K562 (cell line): Measurements from ENCODE around the gene PTPRE. TPM values are rescaled to one million over a fixed set of nuclear protein-coding genes. Genes with fewer than 3 reads are reported as not detected.

Experiments
- ATAC-seq: fragments of 200-7000 bp; cut with Tn5 transposase; 3 replicates; pipeline ENCODE4 v1.9.1; 2020; ENCODE audit warnings: moderate library complexity
- BruUV-seq: library from RNA; stranded (reverse); fragments of 400-500 nt; replicated peaks from 2 replicates; lab custom pipeline; 2021; lab: Mats Ljungman, UMichigan
- CTCF ChIA-PET: fragments of 300-600 bp; formaldehyde crosslinking; extraction: SDS; loops from one replicate; lab custom pipeline; 2021; ENCODE audit warnings: low intra/inter-chr PET ratio; lab: Yijun Ruan, JAX
- POLR2A ChIA-PET: fragments of 300-600, 350-650 bp; sonication (Branson Sonifier 250); formaldehyde crosslinking; extraction: SDS; loops from one replicate; lab custom pipeline; 2021; ENCODE audit warnings: antibody characterized with exemption, inconsistent platforms; lab: Yijun Ruan, JAX
- DNase-seq, 4 experiments: peaks; one replicate each; pipeline versions ENCODE4 v3.0.0 to v3.0.0-alpha.2; 2011 to 2018; ENCODE audit warnings: low spot score in 3 of 4, mixed read lengths in 3 of 4; ENCODE audit errors: extremely low read depth in 1 of 4
- FAIRE-seq: peaks from 2 replicates; lab custom pipeline; 2011; peaks lifted over from hg19 to GRCh38; lab: Jason Lieb, UNC
- H2AFZ ChIP-seq: 2 replicates; pipeline ENCODE4 v1.6.0; 2011; ENCODE audit warnings: low read depth, low read length, control low read depth, inconsistent platforms
- H3K27ac ChIP-seq: fragments of 200-600 bp; 3 replicates; pipeline ENCODE4 v1.8.0; 2011; ENCODE audit warnings: low read depth, mild to moderate bottlenecking, control low read depth, inconsistent platforms, low read length, moderate library complexity, mixed read lengths; ENCODE audit errors: extremely low read depth
- H3K27me3 ChIP-seq, 2 experiments: fragments of 300-600 bp in 1 of 2; 2 replicates in 1 of 2; 3 replicates in 1 of 2; pipeline versions ENCODE4 v1.6.0 to v1.8.0; 2011; ENCODE audit warnings: inconsistent platforms in 2 of 2, low read length in 2 of 2, mild to moderate bottlenecking in 1 of 2, mixed read lengths in 1 of 2, moderate library complexity in 1 of 2; ENCODE audit not compliant: control insufficient read depth in 2 of 2, insufficient read depth in 2 of 2
- H3K36me3 ChIP-seq: fragments of 300-600 bp; 3 replicates; pipeline ENCODE4 v1.8.0; 2011; ENCODE audit warnings: mild to moderate bottlenecking, low read length, inconsistent platforms; ENCODE audit not compliant: control insufficient read depth, insufficient read depth
- H3K4me1 ChIP-seq, 2 experiments: fragments of 200-600 bp in 1 of 2; replicated peaks in 1 of 2; 2 replicates in 1 of 2; 3 replicates in 1 of 2; pipeline versions ENCODE4 v1.5.1 to v1.8.0; 2011; ENCODE audit warnings: inconsistent platforms in 2 of 2, low read length in 2 of 2, mild to moderate bottlenecking in 1 of 2, mixed read lengths in 1 of 2, moderate library complexity in 1 of 2; ENCODE audit not compliant: control insufficient read depth in 2 of 2, insufficient read depth in 2 of 2
- H3K4me2 ChIP-seq: 2 replicates; pipeline ENCODE4 v1.6.1; 2011; ENCODE audit warnings: low read length, control low read depth, inconsistent platforms, mixed read lengths; ENCODE audit not compliant: insufficient read depth
- H3K4me3 ChIP-seq: fragments of 200-600 bp; sonication (generic), shearing (Covaris generic); 2 replicates; pipeline ENCODE4 v1.5.1; 2016; ENCODE audit warnings: control low read depth, inconsistent platforms
- H3K79me2 ChIP-seq: fragments of 200-600 bp; 3 replicates; pipeline ENCODE4 v1.8.0; 2011; ENCODE audit warnings: low read length, inconsistent platforms; ENCODE audit not compliant: control insufficient read depth, insufficient read depth
- H3K9ac ChIP-seq, 2 experiments: 2 replicates each; pipeline versions ENCODE4 v1.6.0 to v1.6.1; 2011; ENCODE audit warnings: low read depth in 2 of 2, low read length in 2 of 2, control low read depth in 1 of 2, inconsistent platforms in 1 of 2, mild to moderate bottlenecking in 1 of 2, mixed read lengths in 1 of 2; ENCODE audit not compliant: insufficient read depth in 1 of 2
- H3K9me1 ChIP-seq: one replicate; pipeline ENCODE4 v1.6.0; 2011; ENCODE audit warnings: inconsistent platforms, mild to moderate bottlenecking, low read length, moderate library complexity; ENCODE audit not compliant: control insufficient read depth, insufficient read depth
- H3K9me3 ChIP-seq: replicated peaks from 2 replicates; pipeline ENCODE4 v1.5.1; 2011; ENCODE audit warnings: low read depth, low read length, inconsistent platforms; ENCODE audit not compliant: control insufficient read depth, insufficient read depth
- H4K20me1 ChIP-seq: replicated peaks from 2 replicates; pipeline ENCODE4 v1.6.1; 2011; ENCODE audit warnings: low read length, inconsistent platforms, mixed read lengths; ENCODE audit not compliant: control insufficient read depth, insufficient read depth
- CEBPB ChIP-seq: fragments of 450-650 bp; IDR thresholded peaks from 2 replicates; pipeline ENCODE4 v1.6.1; 2016; ENCODE audit warnings: missing genetic modification characterization, missing compliant biosample characterization
- EP300 ChIP-seq: IDR thresholded peaks from 2 replicates; pipeline ENCODE4 v1.6.1; 2012; ENCODE audit warnings: low read length, improper control_type of control experiment
- NFATC3 ChIP-seq: fragments of 450-650 bp; IDR thresholded peaks from 2 replicates; pipeline ENCODE4 v1.6.1; 2017; ENCODE audit warnings: mild to moderate bottlenecking
- TBL1XR1 ChIP-seq, 2 experiments: IDR thresholded peaks; 2 replicates each; pipeline ENCODE4 v1.6.1; 2012; ENCODE audit warnings: improper control_type of control experiment in 2 of 2, low read length in 2 of 2, mild to moderate bottlenecking in 1 of 2
- ZFP36 ChIP-seq: fragments of 150-350 bp; IDR thresholded peaks from 2 replicates; pipeline ENCODE4 v1.6.1; 2018; ENCODE audit warnings: low read length, low read depth; ENCODE audit not compliant: partially characterized antibody
- ZNF780A ChIP-seq: fragments of 250-450 bp; sonication (Bioruptor Pico); IDR thresholded peaks from 2 replicates; pipeline ENCODE4 v1.5.0; 2021; ENCODE audit warnings: mild to moderate bottlenecking
- WGBS: fragments of 100-300 bp; shearing (Covaris generic); methylation state at CpG from one replicate; pipeline ENCODE4 v1.1.6; 2016; ENCODE audit warnings: low coverage, mixed read lengths; ENCODE audit not compliant: insufficient coverage; ENCODE audit errors: missing lambda C conversion rate; 5-methylcytosine and 5-hydroxymethylcytosine counted together
- in situ Hi-C: fragments of 300-500 bp; cut with MboI; formaldehyde crosslinking; loops from 4 replicates; pipeline ENCODE4 v1.15.0; 2018; ENCODE audit warnings: inconsistent platforms, mixed read lengths
- intact Hi-C: fragments of 100-400 bp; cut with micrococcal nuclease; formaldehyde crosslinking; loops from 2 replicates; pipeline ENCODE4 v1.14.2; 2022
- polyA plus RNA-seq, 8 experiments: library from polyadenylated mRNA; depleted of rRNA in 4 of 8; stranded (reverse) in 5 of 8; unstranded in 3 of 8; fragments of >200 nt; fragmentation: Nextera tagmentation in 2 of 8; fragmentation: Illumina TruSeq in 1 of 8; extraction: Ambion mirVana in 2 of 8; extraction: Trizol in 1 of 8; gene quantifications; 2 replicates each; pipeline versions ENCODE4 v1.2.1 to v1.2.3, GENCODE V29; 2011 to 2014; ENCODE audit warnings: inconsistent platforms in 1 of 8, missing spikeins in 1 of 8
- total RNA-seq, 7 experiments: library from RNA; depleted of rRNA in 6 of 7; stranded (reverse); fragments of >200 nt in 6 of 7; fragmentation: Illumina TruSeq in 2 of 7; extraction: Trizol in 2 of 7; gene quantifications; 2 replicates each; pipeline versions ENCODE4 v1.2.1 to v1.2.3, GENCODE V29; 2011 to 2021; ENCODE audit warnings: low replicate concordance in 1 of 7
- TF ChIP-seq, protein P1 (sequence below): sonication (generic); formaldehyde crosslinking; IDR thresholded peaks from 2 replicates; pipeline ENCODE4 v1.8.1; 2023; ENCODE audit warnings: mild to moderate bottlenecking, missing genetic modification reagents, moderate library complexity
- TF ChIP-seq, protein P2 (sequence below): fragments of 450-650 bp; IDR thresholded peaks from 2 replicates; pipeline ENCODE4 v1.6.1; 2017; ENCODE audit warnings: mild to moderate bottlenecking, moderate library complexity
- TF ChIP-seq, protein P3 (sequence below): fragments of 200-800 bp; sonication (Bioruptor generic); IDR thresholded peaks from 2 replicates; pipeline ENCODE4 v1.6.1; 2017; ENCODE audit warnings: missing genetic modification characterization, missing compliant biosample characterization
- TF ChIP-seq, protein P4 (sequence below): fragments of 450-650 bp; IDR thresholded peaks from 2 replicates; pipeline ENCODE4 v1.6.1; 2018; ENCODE audit not compliant: partially characterized antibody

The PTPRE gene
- total and polyA plus RNA-seq, 9 of the 15 experiments (the other 6 are each of a cell fraction or from before 2014, with no cell fraction given): 0.01 to 0.13 (median 0.04) TPM; not detected in 4

DNA sequence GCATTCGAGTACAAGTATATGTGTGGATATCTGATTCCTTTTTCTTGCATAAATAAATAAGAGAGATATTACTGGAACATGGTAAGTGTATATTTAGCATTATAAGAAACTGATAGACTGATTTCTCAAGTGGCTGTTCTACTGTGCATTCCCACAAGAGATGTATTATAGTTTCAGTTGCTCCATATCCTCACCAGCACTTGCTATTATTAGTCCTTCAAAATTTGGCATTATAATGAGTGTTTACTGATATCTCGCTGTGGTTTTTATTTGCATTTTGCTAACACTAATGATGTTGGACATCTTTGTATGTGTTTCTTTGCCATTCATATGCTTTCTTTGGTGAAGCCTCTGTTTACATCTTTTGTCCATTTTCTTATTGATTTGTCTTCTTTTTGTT, 9.7 kb upstream of the PTPRE start:
- Histone ChIP-seq H4K20me1 (no peaks in the 10 kb centered on the region), H3K9ac (no peak overlapping the region), H3K27me3 (no peaks in the 10 kb centered on the region), H3K9me3 (no peaks in the 10 kb centered on the region), H3K4me3 (no peak overlapping the region), H2AFZ (no peak overlapping the region), H3K4me2 (no peak overlapping the region), H3K27ac (no peak overlapping the region), H3K9me1 (no peaks in the 10 kb centered on the region), H3K36me3 (no peaks in the 10 kb centered on the region), H3K79me2 (no peaks in the 10 kb centered on the region), H3K4me1 (no peaks in the 10 kb centered on the region)
- intact Hi-C loops: no loop called here
- ChIA-PET CTCF (no interaction called here), POLR2A (no interaction called here)
- ATAC-seq (no peak), DNase-seq (no peak), FAIRE-seq (no peak)
- WGBS: 0% methylated on average over 2 of the region's 2 CpGs
- TF ChIP-seq, protein P1, sequence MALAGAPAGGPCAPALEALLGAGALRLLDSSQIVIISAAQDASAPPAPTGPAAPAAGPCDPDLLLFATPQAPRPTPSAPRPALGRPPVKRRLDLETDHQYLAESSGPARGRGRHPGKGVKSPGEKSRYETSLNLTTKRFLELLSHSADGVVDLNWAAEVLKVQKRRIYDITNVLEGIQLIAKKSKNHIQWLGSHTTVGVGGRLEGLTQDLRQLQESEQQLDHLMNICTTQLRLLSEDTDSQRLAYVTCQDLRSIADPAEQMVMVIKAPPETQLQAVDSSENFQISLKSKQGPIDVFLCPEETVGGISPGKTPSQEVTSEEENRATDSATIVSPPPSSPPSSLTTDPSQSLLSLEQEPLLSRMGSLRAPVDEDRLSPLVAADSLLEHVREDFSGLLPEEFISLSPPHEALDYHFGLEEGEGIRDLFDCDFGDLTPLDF (CRISPR knock-in tag): no peak
- TF ChIP-seq EP300: no peak
- TF ChIP-seq, protein P2, sequence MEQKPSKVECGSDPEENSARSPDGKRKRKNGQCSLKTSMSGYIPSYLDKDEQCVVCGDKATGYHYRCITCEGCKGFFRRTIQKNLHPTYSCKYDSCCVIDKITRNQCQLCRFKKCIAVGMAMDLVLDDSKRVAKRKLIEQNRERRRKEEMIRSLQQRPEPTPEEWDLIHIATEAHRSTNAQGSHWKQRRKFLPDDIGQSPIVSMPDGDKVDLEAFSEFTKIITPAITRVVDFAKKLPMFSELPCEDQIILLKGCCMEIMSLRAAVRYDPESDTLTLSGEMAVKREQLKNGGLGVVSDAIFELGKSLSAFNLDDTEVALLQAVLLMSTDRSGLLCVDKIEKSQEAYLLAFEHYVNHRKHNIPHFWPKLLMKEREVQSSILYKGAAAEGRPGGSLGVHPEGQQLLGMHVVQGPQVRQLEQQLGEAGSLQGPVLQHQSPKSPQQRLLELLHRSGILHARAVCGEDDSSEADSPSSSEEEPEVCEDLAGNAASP: no peak
- no peak for TF ChIP-seq TBL1XR1 (IDR thresholded peaks at IDR 0.05; ENCODE audit: low read length in 2 of 2)
- TF ChIP-seq, protein P3, sequence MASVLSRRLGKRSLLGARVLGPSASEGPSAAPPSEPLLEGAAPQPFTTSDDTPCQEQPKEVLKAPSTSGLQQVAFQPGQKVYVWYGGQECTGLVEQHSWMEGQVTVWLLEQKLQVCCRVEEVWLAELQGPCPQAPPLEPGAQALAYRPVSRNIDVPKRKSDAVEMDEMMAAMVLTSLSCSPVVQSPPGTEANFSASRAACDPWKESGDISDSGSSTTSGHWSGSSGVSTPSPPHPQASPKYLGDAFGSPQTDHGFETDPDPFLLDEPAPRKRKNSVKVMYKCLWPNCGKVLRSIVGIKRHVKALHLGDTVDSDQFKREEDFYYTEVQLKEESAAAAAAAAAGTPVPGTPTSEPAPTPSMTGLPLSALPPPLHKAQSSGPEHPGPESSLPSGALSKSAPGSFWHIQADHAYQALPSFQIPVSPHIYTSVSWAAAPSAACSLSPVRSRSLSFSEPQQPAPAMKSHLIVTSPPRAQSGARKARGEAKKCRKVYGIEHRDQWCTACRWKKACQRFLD (CRISPR knock-in tag): no peak
- no peak for TF ChIP-seq NFATC3
- no peak for TF ChIP-seq ZNF780A (CRISPR knock-in tag)
- TF ChIP-seq, protein P4, sequence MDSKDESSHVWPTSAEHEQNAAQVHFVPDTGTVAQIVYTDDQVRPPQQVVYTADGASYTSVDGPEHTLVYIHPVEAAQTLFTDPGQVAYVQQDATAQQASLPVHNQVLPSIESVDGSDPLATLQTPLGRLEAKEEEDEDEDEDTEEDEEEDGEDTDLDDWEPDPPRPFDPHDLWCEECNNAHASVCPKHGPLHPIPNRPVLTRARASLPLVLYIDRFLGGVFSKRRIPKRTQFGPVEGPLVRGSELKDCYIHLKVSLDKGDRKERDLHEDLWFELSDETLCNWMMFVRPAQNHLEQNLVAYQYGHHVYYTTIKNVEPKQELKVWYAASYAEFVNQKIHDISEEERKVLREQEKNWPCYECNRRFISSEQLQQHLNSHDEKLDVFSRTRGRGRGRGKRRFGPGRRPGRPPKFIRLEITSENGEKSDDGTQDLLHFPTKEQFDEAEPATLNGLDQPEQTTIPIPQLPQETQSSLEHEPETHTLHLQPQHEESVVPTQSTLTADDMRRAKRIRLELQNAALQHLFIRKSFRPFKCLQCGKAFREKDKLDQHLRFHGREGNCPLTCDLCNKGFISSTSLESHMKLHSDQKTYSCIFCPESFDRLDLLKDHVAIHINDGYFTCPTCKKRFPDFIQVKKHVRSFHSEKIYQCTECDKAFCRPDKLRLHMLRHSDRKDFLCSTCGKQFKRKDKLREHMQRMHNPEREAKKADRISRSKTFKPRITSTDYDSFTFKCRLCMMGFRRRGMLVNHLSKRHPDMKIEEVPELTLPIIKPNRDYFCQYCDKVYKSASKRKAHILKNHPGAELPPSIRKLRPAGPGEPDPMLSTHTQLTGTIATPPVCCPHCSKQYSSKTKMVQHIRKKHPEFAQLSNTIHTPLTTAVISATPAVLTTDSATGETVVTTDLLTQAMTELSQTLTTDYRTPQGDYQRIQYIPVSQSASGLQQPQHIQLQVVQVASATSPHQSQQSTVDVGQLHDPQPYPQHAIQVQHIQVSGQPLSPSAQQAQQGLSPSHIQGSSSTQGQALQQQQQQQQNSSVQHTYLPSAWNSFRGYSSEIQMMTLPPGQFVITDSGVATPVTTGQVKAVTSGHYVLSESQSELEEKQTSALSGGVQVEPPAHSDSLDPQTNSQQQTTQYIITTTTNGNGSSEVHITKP: no peak
- TF ChIP-seq ZFP36: no peak
- no peak for TF ChIP-seq CEBPB
- in situ Hi-C loops: no loop called here
- no TSS peak for BruUV-seq
